GM12873 (cell line): Measurements from ENCODE around the gene MRPL32.

ENCODE experiments used
- TF ChIP-seq, protein P1 (sequence below): IDR thresholded peaks from 2 replicates; pipeline ENCODE4 v1.5.1; 2012; ENCODE audit warnings: low read depth, mild to moderate bottlenecking, moderate library complexity, low read length, control low read depth; ENCODE audit not compliant: insufficient read depth; ENCODE audit errors: missing control alignments

MRPL32 gene

DNA sequence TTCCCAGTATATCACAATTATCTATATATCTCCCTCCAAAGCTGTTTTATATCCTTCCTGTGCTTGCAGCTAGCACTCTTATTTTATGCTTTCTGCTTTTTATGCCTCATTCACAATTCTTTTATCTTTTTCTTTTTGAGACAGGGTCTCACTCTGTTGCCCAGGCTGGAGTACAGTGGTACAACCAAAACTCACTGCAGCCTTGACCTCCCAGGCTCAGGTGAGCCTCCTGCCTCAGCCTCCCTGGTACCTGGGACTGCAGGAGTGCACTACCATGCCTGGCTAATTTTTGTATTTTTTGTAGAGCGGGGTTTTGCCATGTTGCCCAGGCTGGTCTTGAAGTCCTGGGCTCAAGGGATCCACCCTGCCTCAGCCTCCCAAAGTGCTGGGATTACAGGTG, 26.0 kb upstream of the MRPL32 start:
- TF ChIP-seq, protein P1, sequence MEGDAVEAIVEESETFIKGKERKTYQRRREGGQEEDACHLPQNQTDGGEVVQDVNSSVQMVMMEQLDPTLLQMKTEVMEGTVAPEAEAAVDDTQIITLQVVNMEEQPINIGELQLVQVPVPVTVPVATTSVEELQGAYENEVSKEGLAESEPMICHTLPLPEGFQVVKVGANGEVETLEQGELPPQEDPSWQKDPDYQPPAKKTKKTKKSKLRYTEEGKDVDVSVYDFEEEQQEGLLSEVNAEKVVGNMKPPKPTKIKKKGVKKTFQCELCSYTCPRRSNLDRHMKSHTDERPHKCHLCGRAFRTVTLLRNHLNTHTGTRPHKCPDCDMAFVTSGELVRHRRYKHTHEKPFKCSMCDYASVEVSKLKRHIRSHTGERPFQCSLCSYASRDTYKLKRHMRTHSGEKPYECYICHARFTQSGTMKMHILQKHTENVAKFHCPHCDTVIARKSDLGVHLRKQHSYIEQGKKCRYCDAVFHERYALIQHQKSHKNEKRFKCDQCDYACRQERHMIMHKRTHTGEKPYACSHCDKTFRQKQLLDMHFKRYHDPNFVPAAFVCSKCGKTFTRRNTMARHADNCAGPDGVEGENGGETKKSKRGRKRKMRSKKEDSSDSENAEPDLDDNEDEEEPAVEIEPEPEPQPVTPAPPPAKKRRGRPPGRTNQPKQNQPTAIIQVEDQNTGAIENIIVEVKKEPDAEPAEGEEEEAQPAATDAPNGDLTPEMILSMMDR = no peak

DNA sequence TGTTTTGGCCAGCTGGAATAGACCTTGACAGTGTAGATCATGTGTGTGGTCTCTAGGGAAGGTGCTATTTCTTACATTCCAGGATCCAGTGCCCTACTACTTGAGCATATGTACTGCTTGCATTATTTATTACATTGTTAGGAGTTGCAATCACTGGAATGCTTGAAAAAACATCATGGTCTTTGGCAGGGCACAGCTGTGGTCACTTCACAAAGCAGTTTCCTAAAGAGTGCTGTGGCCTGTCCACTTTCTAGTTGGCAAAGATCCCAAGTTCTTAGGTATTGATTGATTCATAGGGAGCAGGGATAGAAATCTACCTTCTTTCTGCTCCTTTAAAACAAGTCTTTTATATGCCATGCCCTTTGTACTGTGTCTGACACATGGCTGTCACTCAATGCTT, 24.9 kb upstream of the MRPL32 start:
- TF ChIP-seq, protein P1 = no peak

DNA sequence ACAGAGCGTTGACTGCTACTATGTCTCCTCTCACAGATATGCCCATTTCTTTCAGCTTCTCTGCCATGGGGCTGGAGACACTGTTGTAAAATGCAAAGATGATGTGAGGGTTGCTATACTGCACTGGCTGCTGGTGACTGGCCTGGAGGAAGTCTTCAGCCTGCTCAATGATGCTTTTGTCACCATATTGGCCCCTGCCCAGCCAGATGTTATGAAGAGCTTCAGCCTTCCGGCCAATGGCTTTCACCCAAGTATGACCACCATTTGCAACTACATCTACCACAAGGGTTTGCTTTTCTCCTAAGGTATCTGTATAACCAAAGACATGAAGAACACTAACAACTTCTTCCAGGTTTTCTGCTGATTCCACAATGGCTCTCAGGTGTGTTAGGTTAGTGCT, 21.9 kb upstream of the MRPL32 start:
- TF ChIP-seq, protein P1 = no peak

DNA sequence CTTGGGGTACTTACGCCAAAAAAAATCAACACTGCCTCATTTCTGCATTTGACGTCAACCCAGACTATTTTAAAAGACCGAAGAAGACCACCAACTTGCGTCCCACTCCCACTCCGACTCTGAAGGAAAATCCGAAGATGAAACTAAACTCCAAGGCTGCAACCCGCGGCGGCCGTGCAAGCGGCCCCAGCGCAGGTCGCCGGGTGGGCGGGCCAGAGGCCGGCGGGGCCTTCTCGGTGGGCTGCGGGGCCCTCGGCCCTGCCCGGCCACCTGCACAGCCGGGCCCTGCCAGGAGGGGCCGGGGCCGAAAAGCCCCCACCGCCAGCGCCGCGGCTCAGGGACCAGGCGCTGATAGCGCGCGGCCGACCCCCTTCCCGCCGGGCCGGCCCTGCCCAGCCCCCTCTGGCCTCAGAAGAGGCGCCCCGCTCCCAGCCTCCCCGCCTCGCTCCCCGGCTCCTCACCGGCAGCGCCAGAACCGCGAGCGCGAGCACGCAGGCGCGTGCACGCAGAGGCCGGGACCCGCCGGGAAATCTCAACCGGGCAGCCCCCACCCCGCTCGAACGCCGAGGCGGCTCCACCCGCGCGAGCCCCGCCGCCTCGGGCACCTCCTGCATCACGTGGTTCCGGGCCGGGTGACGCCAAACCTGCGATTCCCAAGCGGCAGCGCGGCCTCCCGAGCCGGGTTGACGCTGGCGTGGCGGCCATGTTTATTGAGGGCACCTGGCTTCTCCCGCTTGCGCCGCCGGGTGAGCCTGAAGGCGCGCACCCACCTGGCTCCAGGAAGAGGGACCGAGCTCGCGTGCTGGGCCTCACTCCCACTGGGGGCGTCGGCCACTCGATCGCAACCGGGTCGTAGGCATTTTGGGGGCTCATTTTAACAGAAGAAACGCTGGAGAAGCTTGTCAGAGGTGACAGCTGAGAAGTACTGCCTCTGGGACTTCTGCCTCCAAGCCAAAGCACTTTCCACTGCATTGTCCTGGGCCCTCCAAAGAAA, 20.4 kb upstream of the MRPL32 start, which contains the start of gene C7orf25:
Gene C7orf25, minus strand, starts transcription at position 617 of the 994 bp plus-strand sequence. CDS start 1,170 bp downstream, outside the sequence.
- TF ChIP-seq, protein P1 = no peak

DNA sequence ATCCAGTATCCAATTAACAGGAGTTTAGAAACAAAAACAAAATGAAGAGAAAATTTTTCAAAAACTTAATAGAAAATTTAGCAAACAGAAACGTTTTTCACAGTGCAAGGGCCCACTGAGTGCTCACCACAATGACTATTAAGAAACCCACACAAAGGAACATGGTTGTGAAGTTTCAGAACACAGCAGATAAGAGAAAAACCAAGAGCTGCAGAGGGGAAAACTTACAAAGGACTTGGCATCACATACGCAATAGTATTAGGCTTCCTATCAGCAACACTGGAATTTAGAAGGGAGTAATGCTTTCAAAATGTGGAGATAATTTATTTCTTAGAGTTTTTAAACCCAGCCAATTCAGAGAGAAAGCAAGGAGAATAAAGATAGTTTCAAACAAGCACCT, 18.6 kb upstream of the MRPL32 start:
- TF ChIP-seq, protein P1 = no peak

DNA sequence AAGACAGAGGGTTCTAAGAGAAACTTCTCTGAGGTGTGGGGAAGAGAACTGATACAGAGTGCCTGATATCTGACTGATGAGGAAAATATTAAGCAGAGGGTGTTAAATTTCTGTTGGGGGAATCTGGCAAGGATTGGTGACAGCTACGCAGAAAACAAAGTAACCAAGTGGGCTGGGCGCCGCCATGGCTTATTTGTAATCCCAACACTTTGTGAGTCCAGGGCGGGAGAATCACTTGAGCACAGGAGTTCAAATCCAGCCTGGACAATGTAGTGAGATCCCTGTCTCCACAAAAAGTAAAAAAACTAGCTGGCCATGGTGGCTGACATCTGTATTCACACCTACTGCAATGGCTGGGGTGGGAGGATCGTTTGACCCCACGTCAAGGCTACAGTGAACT, 18.2 kb upstream of the MRPL32 start:
- TF ChIP-seq, protein P1 = no peak

DNA sequence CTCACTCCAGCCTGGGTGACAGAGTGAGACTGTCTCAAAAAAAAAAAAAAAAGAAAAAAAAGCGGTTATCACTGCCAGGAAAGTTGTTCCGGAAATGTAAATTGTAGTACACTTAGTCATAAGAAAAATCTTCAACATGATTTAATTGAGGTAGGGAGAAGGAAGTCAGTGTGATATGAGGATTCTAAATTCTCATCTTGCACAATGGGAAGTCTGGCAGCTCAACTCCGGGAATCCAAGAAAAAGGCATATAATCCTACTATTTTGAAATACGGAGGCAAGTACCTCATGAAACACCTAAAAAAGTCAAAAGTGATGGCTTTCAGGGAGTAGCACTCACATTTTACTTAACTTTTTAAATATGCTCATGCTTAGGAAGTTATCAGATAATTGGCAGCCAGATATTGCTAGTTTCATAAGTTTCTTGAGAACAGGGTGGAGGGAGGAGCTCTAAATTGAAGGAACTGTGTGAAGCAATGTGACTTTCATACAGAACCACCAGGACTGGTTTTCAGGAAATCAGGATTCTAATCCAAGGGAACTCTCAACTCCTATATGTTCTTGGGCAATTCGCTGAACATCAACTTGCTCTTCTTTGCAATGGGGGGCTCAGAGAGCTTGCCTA, 17.6 kb upstream of the MRPL32 start:
- TF ChIP-seq, protein P1 = no peak
